DND-41 (cell line): Measurements from ENCODE around the gene THRB.
"Not testable (repeated sequence)": the region's sequence is repeated elsewhere in the genome, so short reads cannot be mapped to it uniquely, and the experiment has no call there.

Experiments
- ATAC-seq: fragments of 200-7000 bp; cut with Tn5 transposase; 3 replicates; pipeline ENCODE4 v1.9.1; 2021; ENCODE audit warnings: low read depth; ENCODE audit not compliant: insufficient read depth
- DNase-seq: peaks from one replicate; pipeline ENCODE4 v3.0.0-alpha.2; 2020
- H2AFZ ChIP-seq: 2 replicates; pipeline ENCODE4 v1.6.0; 2012; ENCODE audit warnings: low read depth, low read length
- H3K27ac ChIP-seq: 2 replicates; pipeline ENCODE4 v1.5.1; 2012; ENCODE audit warnings: low read length, inconsistent platforms
- H3K27me3 ChIP-seq: fragments of 200-600 bp; sonication (generic); 2 replicates; pipeline ENCODE4 v1.6.0; 2012; ENCODE audit warnings: low read length, mild to moderate bottlenecking, inconsistent platforms; ENCODE audit not compliant: insufficient read depth, poor library complexity
- H3K36me3 ChIP-seq: 2 replicates; pipeline ENCODE4 v1.5.1; 2012; ENCODE audit warnings: low read length, inconsistent platforms; ENCODE audit not compliant: insufficient read depth
- H3K4me1 ChIP-seq: 2 replicates; pipeline ENCODE4 v1.5.1; 2012; ENCODE audit warnings: mild to moderate bottlenecking, low read length; ENCODE audit not compliant: insufficient read depth
- H3K4me2 ChIP-seq: 2 replicates; pipeline ENCODE4 v1.6.0; 2012; ENCODE audit warnings: mild to moderate bottlenecking, moderate library complexity, low read length, inconsistent platforms; ENCODE audit not compliant: insufficient read depth
- H3K4me3 ChIP-seq, 2 experiments: fragments of 200-600 bp in 1 of 2; shearing (Covaris generic) in 1 of 2; 2 replicates each; pipeline ENCODE4 v1.5.1; 2012 to 2016; ENCODE audit warnings: inconsistent platforms in 2 of 2, low read length in 2 of 2, mild to moderate bottlenecking in 2 of 2, low read depth in 1 of 2, moderate library complexity in 1 of 2
- H3K79me2 ChIP-seq: 2 replicates; pipeline ENCODE4 v1.6.0; 2012; ENCODE audit warnings: low read length, inconsistent platforms; ENCODE audit not compliant: insufficient read depth
- H3K9ac ChIP-seq: 2 replicates; pipeline ENCODE4 v1.6.0; 2012; ENCODE audit warnings: low read depth, mild to moderate bottlenecking, inconsistent platforms, low read length, moderate library complexity
- H3K9me3 ChIP-seq: 2 replicates; pipeline ENCODE4 v1.5.1; 2012; ENCODE audit warnings: low read length, moderate library complexity, mild to moderate bottlenecking, inconsistent platforms; ENCODE audit not compliant: insufficient read depth, severe bottlenecking
- H4K20me1 ChIP-seq: 2 replicates; pipeline ENCODE4 v1.6.0; 2012; ENCODE audit warnings: low read length; ENCODE audit not compliant: insufficient read depth
- CTCF ChIP-seq: IDR thresholded peaks from 2 replicates; pipeline ENCODE4 v1.5.1; 2012; ENCODE audit warnings: borderline replicate concordance, low read length, moderate library complexity, mild to moderate bottlenecking; ENCODE audit not compliant: poor library complexity, severe bottlenecking; ENCODE audit errors: extremely low read depth
- EZH2 ChIP-seq: IDR thresholded peaks from 3 replicates; pipeline ENCODE4 v1.6.1; 2012; ENCODE audit warnings: borderline replicate concordance, low read depth, mild to moderate bottlenecking, moderate library complexity, low read length, inconsistent platforms; ENCODE audit not compliant: severe bottlenecking

Gene THRB

GRCh38 chr3:24416224-24416623, 78.4 kb downstream of the THRB start:
- Histone ChIP-seq H3K79me2 (no peaks in the 10 kb centered on the region), H3K9me3 (no peaks in the 10 kb centered on the region), H3K27me3 (no peaks in the 10 kb centered on the region), H3K4me3 (no peak overlapping the region), H2AFZ (no peak overlapping the region), H3K36me3 (no peaks in the 10 kb centered on the region), H3K4me2 (no peak overlapping the region), H4K20me1 (no peaks in the 10 kb centered on the region), H3K27ac (no peak overlapping the region), H3K4me1 (no peaks in the 10 kb centered on the region), H3K9ac (no peak overlapping the region)
- DNase-seq (no peak), ATAC-seq (no peak)
- TF ChIP-seq CTCF (no peak), EZH2 (no peak)

- Histone ChIP-seq H3K4me3 (no peak overlapping the region), H3K27me3 (no peaks in the 10 kb centered on the region), H3K79me2 (no peaks in the 10 kb centered on the region), H3K4me1 (no peaks in the 10 kb centered on the region), H3K9me3 (no peaks in the 10 kb centered on the region), H4K20me1 (no peaks in the 10 kb centered on the region), H3K4me2 (no peak overlapping the region), H3K36me3 (no peaks in the 10 kb centered on the region), H3K9ac (no peak overlapping the region), H3K27ac (no peak overlapping the region), H2AFZ (no peak overlapping the region)
- ATAC-seq (no peak), DNase-seq (no peak)
- TF ChIP-seq CTCF (no peak), EZH2 (no peak)
Measured at GRCh38 chr3:24415824-24416223, 78.8 kb downstream of the THRB start.

GRCh38 chr3:24413662-24414061, 81.0 kb downstream of the THRB start:
- not testable (repeated sequence) for H3K9ac ChIP-seq, DNase-seq, H3K4me3 ChIP-seq, ATAC-seq, H3K9me3 ChIP-seq, H3K4me2 ChIP-seq, H3K27me3 ChIP-seq, H2AFZ ChIP-seq, H4K20me1 ChIP-seq, H3K36me3 ChIP-seq, H3K27ac ChIP-seq, H3K4me1 ChIP-seq, H3K79me2 ChIP-seq

GRCh38 chr3:24410860-24411259, 83.8 kb downstream of the THRB start:
- no peaks in the 10 kb centered on the region for H3K79me2 ChIP-seq
- no peak overlapping the region for H3K4me3 ChIP-seq
- H3K27ac ChIP-seq: no peak overlapping the region
- DNase-seq: no peak
- H3K4me1 ChIP-seq: no peaks in the 10 kb centered on the region
- no peak overlapping the region for H2AFZ ChIP-seq
- TF ChIP-seq CTCF: no peak
- no peak for TF ChIP-seq EZH2
- no peaks in the 10 kb centered on the region for H3K9me3 ChIP-seq
- H3K4me2 ChIP-seq: no peak overlapping the region
- no peaks in the 10 kb centered on the region for H4K20me1 ChIP-seq
- no peaks in the 10 kb centered on the region for H3K27me3 ChIP-seq
- no peak for ATAC-seq
- H3K9ac ChIP-seq: no peak overlapping the region
- H3K36me3 ChIP-seq: no peaks in the 10 kb centered on the region
